VCaP (cell line): ENCODE results near the gene ANKRD13B.
A peak's percentile ranks its signal among the peaks of the same experiment; 100 is the strongest.

Source experiments
- H3K27ac ChIP-seq: fragments of 450-650 bp; 2 replicates; pipeline ENCODE4 v1.5.1; 2017
- CTCF ChIP-seq: fragments of 450-650 bp; conservative IDR thresholded peaks from 2 replicates; pipeline ENCODE4 v1.5.1; 2017; ENCODE audit warnings: mild to moderate bottlenecking, moderate library complexity

ANKRD13B gene

DNA sequence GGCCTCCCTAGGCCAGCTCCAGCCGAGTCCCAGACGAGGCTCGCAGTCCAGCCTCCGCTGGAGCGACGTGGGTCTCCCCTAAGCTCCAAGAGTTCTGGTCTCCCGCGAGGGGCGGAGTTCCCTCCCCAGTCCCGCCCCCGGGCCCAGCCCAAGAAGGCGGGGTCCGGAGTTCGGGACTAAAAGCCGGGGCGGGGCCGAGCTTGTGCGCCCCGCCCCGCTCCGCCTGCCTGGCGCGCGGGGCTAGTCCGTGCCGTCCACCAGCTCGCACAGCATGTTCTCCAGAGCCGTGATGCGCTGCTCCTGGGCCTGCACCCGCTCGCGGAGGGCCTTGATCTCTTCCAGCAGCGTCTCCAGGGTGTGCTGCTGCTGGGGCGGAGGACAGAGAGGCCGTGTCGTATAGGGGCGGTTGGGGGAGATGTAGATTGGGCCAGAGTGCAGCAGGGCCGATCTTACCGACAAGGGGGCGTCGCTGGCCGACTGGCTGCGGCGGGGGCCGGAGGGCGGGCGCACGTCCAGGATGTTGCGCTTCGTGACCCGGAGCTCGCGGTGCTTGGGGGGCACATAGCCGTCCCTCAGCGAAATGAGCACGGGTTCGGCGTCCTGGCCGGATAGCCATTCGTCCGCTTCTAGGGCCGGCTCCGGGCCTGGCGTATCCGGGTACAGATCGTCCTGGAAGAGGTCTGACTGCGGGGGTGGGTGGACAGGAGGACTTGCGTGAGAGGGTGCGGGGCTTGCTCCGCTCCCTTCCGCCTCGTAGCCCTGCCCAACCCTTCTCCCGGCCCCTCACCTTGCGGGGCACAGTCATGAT, 22.8 kb downstream of the ANKRD13B start:
- TF ChIP-seq CTCF: no peak
- peak overlapping the region; percentile 25 for H3K27ac ChIP-seq

DNA sequence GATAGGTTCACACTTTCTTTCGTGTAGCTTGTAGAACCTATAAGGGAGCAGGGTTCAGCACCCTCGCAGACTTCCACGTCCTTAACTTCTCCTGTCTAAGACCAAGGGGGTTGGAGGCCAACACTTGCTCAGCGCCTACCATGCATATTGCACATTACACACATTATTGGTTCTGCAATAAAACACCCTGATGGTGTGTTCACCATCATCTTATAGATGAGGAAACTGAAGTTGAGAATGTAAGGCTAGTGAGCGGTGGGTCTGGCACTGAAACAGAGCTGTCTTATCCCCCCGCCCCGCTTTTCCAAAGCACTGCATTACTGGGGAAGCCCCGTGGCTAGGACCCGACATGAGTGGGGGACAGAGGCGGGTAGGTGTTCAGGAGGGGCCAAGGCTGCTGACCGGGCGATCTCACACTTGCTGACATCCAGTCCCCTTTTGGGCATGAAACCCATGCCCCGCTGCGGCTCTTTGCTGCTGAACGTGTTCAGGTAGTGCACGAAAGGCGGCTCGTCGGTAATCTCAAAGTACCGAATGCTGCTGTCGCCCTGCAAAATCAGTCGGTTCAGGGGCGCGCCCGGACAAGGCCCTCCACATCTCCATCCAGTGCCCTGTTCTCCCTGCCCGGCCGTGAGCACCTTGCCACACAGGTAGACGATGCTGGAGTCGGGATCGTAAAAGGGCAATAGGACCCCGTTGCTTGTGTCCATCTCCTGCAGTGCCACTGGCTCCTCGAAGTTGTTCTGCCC, 23.5 kb downstream of the ANKRD13B start:
- no peak for TF ChIP-seq CTCF
- peak overlapping the region; percentile 86; the same call in 1 of the 2 replicates for H3K27ac ChIP-seq

GRCh38 chr17:29617125-29617480, 24.2 kb downstream of the ANKRD13B start:
- peak; percentile 90 for TF ChIP-seq CTCF
- peak overlapping the region; percentile 86 for H3K27ac ChIP-seq

- peak overlapping the region; percentile 86 for H3K27ac ChIP-seq
These were observed 24.7 kb downstream of the ANKRD13B start for GRCh38 chr17:29617481-29618271.

GRCh38 chr17:29618272-29619065, 25.5 kb downstream of the ANKRD13B start:
- TF ChIP-seq CTCF: peak; percentile 75
- H3K27ac ChIP-seq: peak overlapping the region; percentile 86

More at GRCh38 chr17:29617481-29618271, 24.7 kb downstream of the ANKRD13B start:
- peak; percentile 100 for TF ChIP-seq CTCF

DNA sequence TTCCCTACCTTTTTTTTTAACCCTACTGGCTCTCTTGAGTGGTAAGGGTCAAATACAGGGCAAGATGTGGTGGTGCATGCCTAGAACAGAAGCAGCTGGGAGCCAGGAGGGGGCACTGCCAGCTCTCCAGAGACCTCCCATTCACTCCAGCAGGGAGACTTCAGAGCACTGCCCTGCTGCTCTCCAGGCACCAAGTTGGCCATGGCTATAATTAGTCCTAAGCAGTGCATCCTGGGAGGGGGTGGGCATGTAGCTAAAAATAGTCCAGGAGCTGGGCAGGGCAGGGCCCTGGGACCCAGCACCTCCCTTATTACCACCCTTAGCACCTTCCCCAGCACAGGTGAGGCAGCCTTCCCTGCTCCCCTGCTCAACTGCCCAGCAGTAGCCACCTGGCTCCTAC, 26.3 kb downstream of the ANKRD13B start:
- H3K27ac ChIP-seq: no peak overlapping the region
- TF ChIP-seq CTCF: peak; percentile 38
